GM10248 (cell line): ENCODE results near the gene CUL9.

Experiments
- CTCF ChIA-PET: fragments of 300-600 bp; sonication (Branson Sonifier 250); formaldehyde crosslinking; extraction: SDS; loops from one replicate; lab custom pipeline; 2021; ENCODE audit warnings: antibody characterized with exemption; lab: Yijun Ruan, JAX
- POLR2A ChIA-PET: fragments of 350-650 bp; sonication (Branson Sonifier 250); formaldehyde crosslinking; extraction: SDS; loops from one replicate; lab custom pipeline; 2020; ENCODE audit warnings: antibody characterized with exemption; lab: Yijun Ruan, JAX
- DNase-seq: peaks from one replicate; pipeline ENCODE4 v3.0.0; 2012; ENCODE audit errors: extremely low spot score
- CTCF ChIP-seq: IDR thresholded peaks from 2 replicates; pipeline ENCODE4 v1.5.1; 2012; ENCODE audit warnings: mild to moderate bottlenecking, low read depth; ENCODE audit errors: extremely low read depth, missing control alignments, control extremely low read depth

Gene CUL9

GRCh38 chr6:43258807-43259686, 77.1 kb downstream of the CUL9 start:
- DNase-seq: no peak
- TF ChIP-seq CTCF: no peak
- POLR2A ChIA-PET: no interaction called here
- CTCF ChIA-PET: interaction anchor here (0.9 to 1.7 kb wide), 3 partner anchors 10 to 248 kb away, joined by 3 to 5 read pairs (median 3); no protein-coding TSS in a partner anchor

- CTCF ChIA-PET: interaction anchor here (2.3 to 6.6 kb wide), 2 partner anchors 227 to 246 kb away, joined by 5 to 77 read pairs; partner anchors contain the start of gene LRRC73
- POLR2A ChIA-PET: no interaction called here
- DNase-seq: no peak
- TF ChIP-seq CTCF: no peak
These were observed 78.8 kb downstream of the CUL9 start for GRCh38 chr6:43260791-43261190.

- CTCF ChIA-PET: interaction anchor here (1.0 to 6.6 kb wide), 6 partner anchors 8 to 246 kb away, joined by 3 to 77 read pairs (median 6); partner anchors contain the start of genes DNPH1 and LRRC73
- TF ChIP-seq CTCF: no peak
These were observed 79.2 kb downstream of the CUL9 start for GRCh38 chr6:43261198-43261597.

GRCh38 chr6:43262000-43262779, 80.2 kb downstream of the CUL9 start:
- TF ChIP-seq CTCF: no peak
- DNase-seq: no peak
- CTCF ChIA-PET: interaction anchor here (0.8 to 6.6 kb wide), 17 partner anchors 9 to 245 kb away, joined by 3 to 77 read pairs (median 5); partner anchors contain the start of genes DLK2, DNPH1 and LRRC73
- POLR2A ChIA-PET: interaction anchor here (1.0 kb wide), 1 partner anchor 34 kb away, joined by 3 read pairs; no protein-coding TSS in a partner anchor

More at GRCh38 chr6:43261198-43261597, 79.2 kb downstream of the CUL9 start:
- no peak for DNase-seq
- POLR2A ChIA-PET: interaction anchor here (0.7 to 1.0 kb wide), 2 partner anchors 33 to 38 kb away, joined by 3 to 8 read pairs; no protein-coding TSS in a partner anchor

GRCh38 chr6:43262780-43263313, 80.9 kb downstream of the CUL9 start:
- POLR2A ChIA-PET: no interaction called here
- DNase-seq: no peak
- TF ChIP-seq CTCF: no peak
- CTCF ChIA-PET: interaction anchor here (0.8 to 6.6 kb wide), 22 partner anchors 8 to 244 kb away, joined by 3 to 77 read pairs (median 4); partner anchors contain the start of genes DLK2, DNPH1 and LRRC73
